22Rv1 (cell line): ENCODE data around the gene SREBF1.

Source experiments
- CTCF ChIP-seq: fragments of 450-650 bp; IDR thresholded peaks from 2 replicates; pipeline ENCODE4 v1.5.1; 2017; ENCODE audit warnings: mild to moderate bottlenecking
- ZFX ChIP-seq: fragments of 450-650 bp; IDR thresholded peaks from 2 replicates; pipeline ENCODE4 v1.6.1; 2017; ENCODE audit warnings: antibody characterized with exemption, borderline replicate concordance

GRCh38 chr17:17800504-17801021, 36.2 kb downstream of the SREBF1 start:
- TF ChIP-seq CTCF: no peak
- TF ChIP-seq ZFX: no peak
